Naive thymus-derived CD8-positive, alpha-beta T cell (primary cell): ENCODE data around the gene AFTPH. TPM values are rescaled to one million over a fixed set of nuclear protein-coding genes. Genes with fewer than 3 reads are reported as not detected.

ENCODE experiments used
- ATAC-seq, 2 donors: fragments of 150-1000 bp; cut with Tn5 transposase in 1 of 2; sonication (Bioruptor Pico), chemical (Tn5 transposase) in 1 of 2; 1 replicate in 1 of 2; 2 replicates in 1 of 2; pipeline ENCODE4 v1.10.0; 2021; ENCODE audit warnings: mild to moderate bottlenecking in 2 of 2, moderate library complexity in 2 of 2
- POLR2A ChIA-PET: fragments of 350-600 bp; sonication (Branson Sonifier 250); formaldehyde crosslinking; loops from one replicate; lab custom pipeline; 2021; ENCODE audit warnings: antibody characterized with exemption; lab: Charles Lee
- DNase-seq, 10 donors: peaks; one replicate each; pipeline versions ENCODE4 v3.0.0 to v3.0.0-alpha.2; 2020 to 2022
- H3K27ac Mint-ChIP-seq, 10 donors: one replicate each; pipeline ENCODE4 v1.8.0; 2020 to 2022; ENCODE audit warnings: mild to moderate bottlenecking in 10 of 10, mixed read lengths in 10 of 10, moderate library complexity in 4 of 10, inconsistent platforms in 1 of 10
- H3K27me3 Mint-ChIP-seq, 5 donors: one replicate each; pipeline ENCODE4 v1.8.0; 2021 to 2022; ENCODE audit warnings: mixed read lengths in 5 of 5
- H3K36me3 Mint-ChIP-seq, 3 donors: one replicate each; pipeline ENCODE4 v1.8.0; 2020 to 2022; ENCODE audit warnings: mixed read lengths in 3 of 3, mild to moderate bottlenecking in 2 of 3, inconsistent platforms in 1 of 3
- H3K4me1 Mint-ChIP-seq, 4 donors: one replicate each; pipeline ENCODE4 v1.8.0; 2021 to 2022; ENCODE audit warnings: mixed read lengths in 4 of 4
- H3K4me3 Mint-ChIP-seq, 10 donors: one replicate each; pipeline ENCODE4 v1.8.0; 2020 to 2022; ENCODE audit warnings: mild to moderate bottlenecking in 10 of 10, mixed read lengths in 10 of 10, moderate library complexity in 6 of 10, inconsistent platforms in 1 of 10
- H3K9me3 Mint-ChIP-seq, 9 donors: one replicate each; pipeline ENCODE4 v1.8.0; 2020 to 2022; ENCODE audit warnings: mixed read lengths in 9 of 9, mild to moderate bottlenecking in 3 of 9, inconsistent platforms in 1 of 9, moderate library complexity in 1 of 9
- polyA plus RNA-seq, 3 donors: library from polyadenylated mRNA; unstranded; fragments of 300-500 nt; fragmentation: Illumina TruSeq; gene quantifications; one replicate each; pipeline ENCODE4 v1.2.3, GENCODE V29; 2021
- total RNA-seq, 8 experiments: library from RNA in 2 of 8; stranded (reverse) in 2 of 8; gene quantifications; one replicate each; pipeline ENCODE4 v1.2.3 and lab custom pipeline; 2021 to 2026

AFTPH gene
- total and polyA plus RNA-seq, 5 experiments from 2014 or later: 20.9 to 51.6 (median 23.6) TPM

- DNase-seq (no peak), ATAC-seq (no peak)
- Mint-ChIP-seq H3K4me1 (peaks cover 7 to 22% (median 14%) of the 10 kb centered on the region in 4 donors), H3K9me3 (no peaks in the 10 kb centered on the region), H3K27ac (peak overlapping the region in 3 of 10 donors; percentile 66 to 73 (median 68)), H3K36me3 (peaks cover 4 to 28% (median 23%) of the 10 kb centered on the region in 3 donors), H3K4me3 (no peak overlapping the region), H3K27me3 (no peaks in the 10 kb centered on the region)
- POLR2A ChIA-PET: no interaction called here
Observed at GRCh38 chr2:64550042-64550441, 25.9 kb downstream of the AFTPH start.

- Mint-ChIP-seq H3K27me3 (no peaks in the 10 kb centered on the region), H3K36me3 (peaks cover 4 to 36% (median 23%) of the 10 kb centered on the region in 3 donors), H3K4me1 (peaks cover 7 to 22% (median 14%) of the 10 kb centered on the region in 4 donors), H3K4me3 (no peak overlapping the region), H3K27ac (peak overlapping the region in 3 of 10 donors; percentile 1 to 56 (median 11)), H3K9me3 (no peaks in the 10 kb centered on the region)
- DNase-seq (no peak), ATAC-seq (no peak)
- POLR2A ChIA-PET: no interaction called here
Observed at GRCh38 chr2:64551851-64552250, 27.7 kb downstream of the AFTPH start.

- no peak for DNase-seq
- peaks cover 4 to 44% (median 25%) of the 10 kb centered on the region in 3 donors for H3K36me3 Mint-ChIP-seq
- peaks cover 5 to 14% (median 8%) of the 10 kb centered on the region in 4 donors for H3K4me1 Mint-ChIP-seq
- H3K9me3 Mint-ChIP-seq: no peaks in the 10 kb centered on the region
- POLR2A ChIA-PET: no interaction called here
- H3K27ac Mint-ChIP-seq: no peak overlapping the region
- ATAC-seq: no peak
- no peak overlapping the region for H3K4me3 Mint-ChIP-seq
- H3K27me3 Mint-ChIP-seq: no peaks in the 10 kb centered on the region
Observed at GRCh38 chr2:64554117-64554516, 30.0 kb downstream of the AFTPH start.

GRCh38 chr2:64558445-64559081 lies 34.4 kb downstream of the AFTPH start:
- H3K9me3 Mint-ChIP-seq: no peaks in the 10 kb centered on the region
- peaks cover 6 to 18% (median 9%) of the 10 kb centered on the region in 4 donors for H3K4me1 Mint-ChIP-seq
- H3K36me3 Mint-ChIP-seq: peaks cover 0 to 15% (median 2%) of the 10 kb centered on the region in 3 donors
- DNase-seq (no peak), ATAC-seq (no peak)
- H3K27ac Mint-ChIP-seq: peak overlapping the region in 4 of 10 donors; percentile 9 to 69 (median 48)
- POLR2A ChIA-PET: interaction anchor here (5.9 kb wide), 1 partner anchor 34 kb away, joined by 30 read pairs; the partner anchor contains the start of gene AFTPH
- H3K4me3 Mint-ChIP-seq: no peak overlapping the region
- H3K27me3 Mint-ChIP-seq: no peaks in the 10 kb centered on the region

GRCh38 chr2:64562148-64562784 lies 38.1 kb downstream of the AFTPH start:
- peak in 4 of 10 donors; percentile 7 to 57 (median 52) for DNase-seq
- H3K27me3 Mint-ChIP-seq: no peaks in the 10 kb centered on the region
- peaks cover 0 to 10% (median 2%) of the 10 kb centered on the region in 3 donors for H3K36me3 Mint-ChIP-seq
- no peak overlapping the region for H3K4me3 Mint-ChIP-seq
- ATAC-seq: peak; percentile 65 to 70
- POLR2A ChIA-PET: interaction anchor here (0.8 to 5.9 kb wide), 2 partner anchors 10 to 38 kb away, joined by 4 to 30 read pairs; partner anchors contain the start of gene AFTPH
- peak overlapping the region in 1 of 10 donors; percentile 24 for H3K27ac Mint-ChIP-seq
- H3K9me3 Mint-ChIP-seq: no peaks in the 10 kb centered on the region
- H3K4me1 Mint-ChIP-seq: peaks cover 17 to 35% (median 23%) of the 10 kb centered on the region in 4 donors

DNA sequence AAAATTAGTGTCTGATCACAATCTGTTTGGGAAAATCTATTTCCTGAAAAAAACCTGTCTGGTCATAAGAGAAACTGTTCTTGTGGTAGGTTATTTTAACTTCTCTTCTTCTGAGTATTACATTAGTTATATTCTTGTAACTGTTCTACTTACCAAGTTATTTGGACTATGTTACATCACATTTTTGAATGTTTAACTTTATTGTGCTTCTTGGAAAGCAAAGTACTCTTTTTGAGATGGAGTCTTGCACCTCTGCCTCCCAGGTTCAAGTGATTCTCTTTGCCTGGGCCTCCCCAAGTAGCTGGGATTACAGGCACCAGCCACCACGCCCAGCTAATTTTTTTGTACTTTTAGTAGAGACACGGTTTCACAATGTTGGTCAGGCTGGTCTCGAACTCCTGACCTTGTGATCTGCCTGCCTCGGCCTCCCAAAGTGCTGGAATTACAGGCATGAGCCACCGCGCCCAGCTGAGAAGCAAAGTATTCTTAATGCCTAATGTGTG lies 39.4 kb downstream of the AFTPH start:
- POLR2A ChIA-PET: no interaction called here
- Mint-ChIP-seq H3K4me3 (no peak overlapping the region), H3K36me3 (peaks cover 0 to 12% (median 3%) of the 10 kb centered on the region in 3 donors), H3K27ac (no peak overlapping the region), H3K9me3 (no peaks in the 10 kb centered on the region), H3K27me3 (no peaks in the 10 kb centered on the region), H3K4me1 (peaks cover 17 to 36% (median 25%) of the 10 kb centered on the region in 4 donors)
- ATAC-seq (no peak), DNase-seq (no peak)

GRCh38 chr2:64565949-64566710 lies 42.0 kb downstream of the AFTPH start:
- Mint-ChIP-seq H3K36me3 (peaks cover 0 to 27% (median 3%) of the 10 kb centered on the region in 3 donors), H3K4me1 (peaks cover 16 to 36% (median 25%) of the 10 kb centered on the region in 4 donors), H3K9me3 (no peaks in the 10 kb centered on the region), H3K27me3 (no peaks in the 10 kb centered on the region), H3K4me3 (peak overlapping the region in 3 of 10 donors; percentile 29 to 41 (median 34)), H3K27ac (peak overlapping the region in 6 of 10 donors; percentile 47 to 84 (median 70))
- POLR2A ChIA-PET: interaction anchor here (1.4 kb wide), 1 partner anchor 43 kb away, joined by 5 read pairs; the partner anchor contains the start of gene AFTPH
- ATAC-seq (no peak), DNase-seq (peak in 1 of 10 donors; percentile 16)

DNA sequence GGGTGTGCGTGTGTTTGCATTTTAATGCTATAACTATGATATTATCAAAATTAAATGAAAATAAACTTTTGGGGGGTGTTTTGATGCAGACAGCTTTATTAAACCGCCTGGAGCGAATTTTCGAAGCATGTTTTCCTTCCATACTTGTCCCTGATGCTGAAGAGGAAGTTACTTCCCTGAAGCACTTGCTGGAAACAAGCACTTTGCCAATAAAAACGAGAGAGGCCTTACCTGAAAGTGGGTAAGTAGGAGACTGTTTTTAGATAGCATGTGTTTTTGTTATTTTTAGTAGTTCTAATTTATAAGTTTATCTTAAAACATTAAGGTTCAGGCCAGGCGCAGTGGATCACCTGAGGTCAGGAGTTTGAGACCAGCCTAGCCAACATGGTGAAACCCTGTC lies 43.3 kb downstream of the AFTPH start:
- Mint-ChIP-seq H3K27me3 (no peaks in the 10 kb centered on the region), H3K27ac (peak overlapping the region in 3 of 10 donors; percentile 41 to 51 (median 48)), H3K4me3 (no peak overlapping the region), H3K4me1 (peaks cover 11 to 27% (median 20%) of the 10 kb centered on the region in 4 donors), H3K36me3 (peaks cover 0 to 39% (median 7%) of the 10 kb centered on the region in 3 donors), H3K9me3 (no peaks in the 10 kb centered on the region)
- POLR2A ChIA-PET: no interaction called here
- no peak for DNase-seq
- ATAC-seq: no peak

DNA sequence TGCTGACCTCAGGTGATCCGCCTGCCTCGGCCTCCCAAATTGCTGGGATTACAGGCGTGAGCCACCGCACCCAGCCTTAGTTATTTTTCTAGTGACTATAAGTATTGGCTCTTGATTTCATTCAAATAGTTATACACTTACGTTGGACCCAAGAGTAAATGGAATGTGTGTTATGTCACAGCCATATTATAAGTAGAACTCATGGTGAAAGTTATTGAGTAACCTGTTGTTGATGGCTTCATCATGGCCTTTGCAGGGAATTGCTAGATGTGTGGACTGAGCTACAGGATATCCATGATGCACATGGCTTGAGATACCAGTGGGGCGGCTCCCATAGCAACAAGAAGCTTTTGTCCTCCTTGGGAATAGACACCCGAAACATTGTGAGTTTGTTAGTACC lies 44.7 kb downstream of the AFTPH start:
- ATAC-seq (no peak), DNase-seq (no peak)
- Mint-ChIP-seq H3K4me1 (peaks cover 10 to 20% (median 16%) of the 10 kb centered on the region in 4 donors), H3K27ac (peak overlapping the region in 2 of 10 donors; percentile 14 to 15), H3K9me3 (no peaks in the 10 kb centered on the region), H3K27me3 (no peaks in the 10 kb centered on the region), H3K36me3 (peaks cover 0 to 52% (median 10%) of the 10 kb centered on the region in 3 donors), H3K4me3 (no peak overlapping the region)
- POLR2A ChIA-PET: no interaction called here

DNA sequence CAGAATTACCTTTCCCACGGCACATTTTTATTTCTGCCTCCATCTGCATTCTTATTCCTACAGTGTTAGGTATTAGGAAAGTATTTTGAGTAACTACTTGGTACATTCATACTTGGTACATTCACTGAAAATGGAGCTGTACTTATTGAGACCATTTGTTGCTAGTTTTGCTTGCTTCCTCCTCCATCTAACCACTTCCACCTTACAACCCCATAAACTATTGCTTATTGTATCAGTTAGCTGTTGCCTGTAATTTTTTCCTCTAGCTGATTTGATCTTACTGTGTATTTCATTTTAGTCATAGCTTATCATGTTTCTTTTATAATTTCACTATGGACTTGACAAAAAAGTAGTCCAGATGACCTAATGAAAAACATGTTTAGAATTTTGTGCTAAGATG lies 50.7 kb downstream of the AFTPH start:
- H3K9me3 Mint-ChIP-seq: no peaks in the 10 kb centered on the region
- ATAC-seq (no peak), DNase-seq (no peak)
- H3K4me1 Mint-ChIP-seq: peaks cover 0 to 9% (median 4%) of the 10 kb centered on the region in 4 donors
- no peaks in the 10 kb centered on the region for H3K27me3 Mint-ChIP-seq
- no peak overlapping the region for H3K4me3 Mint-ChIP-seq
- peaks cover 0 to 85% (median 18%) of the 10 kb centered on the region in 3 donors for H3K36me3 Mint-ChIP-seq
- POLR2A ChIA-PET: no interaction called here
- H3K27ac Mint-ChIP-seq: peak overlapping the region in 3 of 10 donors; percentile 0 to 56 (median 3)

DNA sequence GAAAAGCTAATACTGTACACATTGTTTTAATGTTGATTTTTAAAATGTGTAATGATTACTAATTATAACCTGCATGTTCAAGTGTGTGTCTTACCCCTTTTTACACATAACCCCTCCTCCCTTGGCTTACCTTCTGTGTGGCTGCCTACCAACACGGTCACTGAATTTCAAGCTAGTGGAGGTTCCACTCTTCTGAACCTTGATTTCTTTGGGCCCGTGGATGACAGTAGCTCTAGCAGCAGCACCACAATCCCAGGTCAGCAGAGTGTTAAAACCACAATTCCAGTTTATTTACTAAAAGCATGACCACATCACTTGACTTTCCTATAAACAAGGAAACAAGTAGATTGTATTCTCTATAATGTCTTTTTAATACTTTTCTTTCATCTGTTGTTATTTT lies 56.9 kb downstream of the AFTPH start:
- H3K9me3 Mint-ChIP-seq: no peaks in the 10 kb centered on the region
- H3K4me3 Mint-ChIP-seq: no peak overlapping the region
- peaks cover 0 to 2% (median 0%) of the 10 kb centered on the region in 4 donors for H3K4me1 Mint-ChIP-seq
- ATAC-seq: no peak
- DNase-seq: no peak
- H3K36me3 Mint-ChIP-seq: peaks cover 0 to 61% (median 10%) of the 10 kb centered on the region in 3 donors
- H3K27me3 Mint-ChIP-seq: no peaks in the 10 kb centered on the region
- H3K27ac Mint-ChIP-seq: peak overlapping the region in 3 of 10 donors; percentile 28 to 83 (median 78)
- POLR2A ChIA-PET: no interaction called here
